Activated CD4-positive, CD25-positive, alpha-beta regulatory T cell (primary cell): ENCODE data around the gene CLCN7.
"Not testable (repeated sequence)": the region's sequence is repeated elsewhere in the genome, so short reads cannot be mapped to it uniquely, and the experiment has no call there.

Source experiments
- DNase-seq, 4 experiments: peaks; one replicate each; lab custom pipeline; 2025; lab: John Stamatoyannopoulos, UW

The CLCN7 gene

GRCh38 chr16:1487395-1488053 is 12.7 kb upstream of the CLCN7 start:
- no peak for DNase-seq

- DNase-seq, result no peak
These were observed 11.9 kb upstream of the CLCN7 start for GRCh38 chr16:1486551-1487390.

DNA sequence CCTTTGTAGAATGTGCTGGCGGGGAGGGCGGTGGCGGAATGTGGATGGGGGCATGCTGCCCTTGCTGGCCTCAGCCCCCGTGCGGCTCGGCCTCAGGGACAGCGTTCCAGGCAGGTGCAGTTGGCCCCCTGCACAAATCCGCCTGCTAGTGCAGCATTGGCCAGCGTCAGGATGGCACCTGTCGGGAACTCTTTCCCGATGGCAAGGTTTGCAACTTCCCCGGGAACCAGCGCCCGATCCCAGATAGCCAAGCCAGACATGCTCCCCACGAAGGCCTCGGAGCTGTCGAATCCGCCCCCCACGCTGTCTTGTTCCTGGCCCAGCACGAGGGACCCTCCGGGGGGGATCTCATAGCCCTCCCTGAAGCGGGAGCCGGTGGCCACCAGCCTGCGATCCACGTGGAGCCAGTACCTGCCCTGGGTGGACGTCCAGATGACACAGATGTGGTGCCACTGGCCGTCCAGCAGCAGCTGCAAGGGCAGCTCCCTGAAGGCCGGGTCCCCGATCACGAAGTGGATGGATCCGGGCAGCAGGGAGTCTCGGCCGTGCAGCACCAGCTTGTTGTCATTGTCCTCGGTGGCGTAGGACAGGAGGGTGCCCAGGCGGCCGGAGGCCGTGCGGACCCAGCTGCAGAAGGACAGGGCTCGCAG is 11.1 kb upstream of the CLCN7 start:
- DNase-seq, result no peak

DNA sequence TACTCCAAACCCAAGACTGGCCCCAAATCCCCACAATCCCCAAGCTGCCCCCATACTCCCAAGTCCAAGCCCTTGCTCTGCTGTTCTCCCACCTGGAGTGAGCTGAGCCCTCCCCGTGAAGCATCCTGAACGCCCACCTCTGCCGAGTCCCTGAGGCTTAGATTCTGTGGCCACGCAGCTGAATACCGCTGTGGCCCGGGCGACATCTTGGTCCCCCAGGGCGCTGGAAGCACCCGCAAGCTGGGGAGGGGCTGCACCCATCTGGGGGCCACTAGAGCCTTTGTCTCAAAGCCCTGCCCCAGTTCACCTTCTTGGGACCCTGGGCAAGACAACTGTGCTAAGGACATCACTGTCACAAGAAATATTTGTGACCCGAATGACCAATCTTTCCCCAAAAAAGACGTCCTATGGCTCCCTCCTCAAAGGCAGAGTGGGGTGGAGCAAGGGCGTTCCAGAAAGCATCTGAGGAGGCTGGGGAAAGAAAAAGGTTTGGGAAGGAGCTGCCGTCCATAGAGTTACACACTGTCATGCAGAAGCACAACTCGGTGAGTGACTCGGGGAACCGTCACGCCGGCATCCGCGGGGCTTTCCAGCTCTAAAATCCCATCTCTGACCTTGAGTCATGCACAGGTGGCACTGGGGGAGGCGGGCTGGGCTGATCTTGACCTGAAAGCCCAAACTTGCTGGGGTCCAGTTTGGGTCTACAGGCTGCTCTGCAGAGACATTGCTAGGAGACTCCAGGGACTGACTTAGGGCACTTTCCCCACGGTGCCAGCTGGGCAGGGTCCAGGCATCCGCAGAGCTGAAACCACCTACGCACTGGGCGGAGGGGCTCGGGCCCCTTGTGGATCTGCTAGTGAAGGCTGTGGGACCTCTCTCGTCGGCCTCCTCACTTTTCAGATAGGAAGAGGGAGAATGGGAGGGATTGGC is 7.3 kb upstream of the CLCN7 start:
- DNase-seq, result no peak

- DNase-seq, result not testable (repeated sequence)
These were observed 4.1 kb upstream of the CLCN7 start for GRCh38 chr16:1478937-1479336.

DNA sequence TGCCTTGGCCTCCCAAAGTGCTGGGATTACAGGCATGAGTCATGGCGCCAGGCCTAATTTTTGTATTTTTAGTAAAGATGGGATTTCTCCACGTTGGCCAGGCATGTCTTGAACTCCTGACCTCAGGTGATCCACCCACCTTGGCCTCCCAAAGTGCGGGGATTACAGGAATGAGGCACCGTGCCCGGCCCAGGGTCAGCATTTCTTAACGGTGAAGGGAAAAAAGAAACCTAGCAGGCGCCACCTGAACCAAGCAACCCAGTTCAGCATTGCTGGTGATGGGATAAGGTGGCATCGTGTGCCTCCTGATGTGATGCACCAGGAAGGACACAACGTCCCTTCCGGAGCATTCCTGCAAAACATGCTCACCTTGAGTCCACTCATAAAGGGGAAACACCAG is 2.2 kb upstream of the CLCN7 start:
- DNase-seq, result no peak

DNA sequence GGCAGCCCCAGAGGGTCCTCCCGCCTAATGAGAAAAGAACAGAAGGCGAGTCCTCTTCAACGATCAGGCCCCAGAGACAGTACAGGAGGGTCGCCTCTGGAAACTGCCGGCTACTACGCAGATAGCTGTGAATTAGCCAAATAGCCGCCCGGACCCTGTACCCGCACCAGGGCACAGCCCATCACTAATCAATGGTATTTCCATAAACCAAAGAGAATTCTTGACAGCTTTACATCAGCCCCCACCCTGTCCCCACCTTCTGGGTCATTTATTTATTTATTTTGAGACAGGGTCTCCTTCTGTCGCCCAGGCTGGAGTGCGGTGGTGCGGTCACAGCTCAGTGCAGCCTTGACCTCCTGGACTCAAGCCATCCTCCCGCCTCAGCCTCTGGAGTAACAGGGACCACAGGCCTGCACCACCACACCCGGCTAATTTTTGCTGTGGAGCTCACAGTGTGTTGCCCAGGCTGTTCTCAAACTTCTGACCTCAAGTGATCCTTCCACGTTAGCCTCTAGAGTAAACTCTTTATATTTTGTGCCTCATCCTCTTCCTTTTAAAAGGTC is 805 bp upstream of the CLCN7 start:
- no peak for DNase-seq

DNA sequence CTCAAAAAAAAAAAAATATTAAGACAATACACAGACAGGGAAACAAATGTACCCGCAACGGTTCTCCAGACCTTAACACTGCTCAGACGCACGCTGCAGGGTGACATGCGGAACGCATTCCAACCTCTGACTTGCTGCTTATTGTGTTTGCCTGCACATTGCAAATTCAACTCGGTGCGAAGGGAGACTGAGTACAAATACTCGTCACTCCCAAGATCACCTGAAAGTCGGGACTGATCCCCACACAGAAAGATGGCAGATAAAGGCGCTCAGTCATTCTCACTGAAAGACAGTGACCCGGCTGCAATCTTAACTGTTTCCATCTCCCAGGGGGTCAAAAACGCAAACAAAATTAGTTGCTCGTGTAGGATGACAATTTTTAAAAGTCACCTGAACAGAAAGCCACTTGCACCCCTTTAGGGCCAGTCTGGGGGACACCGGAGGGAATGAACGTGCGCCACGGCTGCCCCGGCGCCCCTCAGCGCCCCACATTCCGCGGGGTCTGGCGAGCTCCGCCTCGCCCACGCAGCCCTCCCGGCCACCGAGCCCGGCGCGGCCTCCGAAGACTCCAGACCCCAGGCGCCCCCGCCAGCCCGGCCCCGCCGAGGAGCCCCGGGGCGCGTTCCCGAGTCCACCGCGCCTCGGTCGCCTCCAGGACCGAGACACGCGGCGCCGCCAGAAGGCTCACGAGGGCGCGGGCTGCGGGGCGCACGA is 589 bp downstream of the CLCN7 start:
- no peak for DNase-seq

DNA sequence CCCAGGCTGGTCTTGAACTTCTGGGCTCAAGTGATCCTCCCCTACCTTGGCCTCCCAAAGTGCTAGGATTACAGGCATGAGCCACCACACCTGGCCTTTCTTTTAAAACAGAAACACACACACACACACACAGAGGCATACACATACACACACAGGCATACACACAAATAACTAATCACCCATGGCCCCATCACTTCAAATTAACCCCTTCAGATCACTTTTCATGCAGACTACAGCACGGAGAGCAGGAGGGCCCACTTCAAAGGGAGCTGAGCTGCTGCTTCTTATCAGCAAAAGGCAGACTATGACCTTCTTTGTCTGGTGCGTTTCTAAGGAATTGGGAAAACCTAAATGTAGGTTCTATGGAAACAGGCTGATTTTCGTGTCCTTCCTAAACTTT is 1.9 kb downstream of the CLCN7 start:
- no peak for DNase-seq

GRCh38 chr16:1471569-1472194 is 3.1 kb downstream of the CLCN7 start:
- DNase-seq, result no peak

- no peak for DNase-seq
These were observed 4.2 kb downstream of the CLCN7 start for GRCh38 chr16:1470481-1471251.

- no peak for DNase-seq
These were observed 5.1 kb downstream of the CLCN7 start for GRCh38 chr16:1469693-1470201.

GRCh38 chr16:1469141-1469540 is 5.7 kb downstream of the CLCN7 start:
- DNase-seq, result not testable (repeated sequence)

- DNase-seq, result no peak
These were observed 6.4 kb downstream of the CLCN7 start for GRCh38 chr16:1468426-1468810.

DNA sequence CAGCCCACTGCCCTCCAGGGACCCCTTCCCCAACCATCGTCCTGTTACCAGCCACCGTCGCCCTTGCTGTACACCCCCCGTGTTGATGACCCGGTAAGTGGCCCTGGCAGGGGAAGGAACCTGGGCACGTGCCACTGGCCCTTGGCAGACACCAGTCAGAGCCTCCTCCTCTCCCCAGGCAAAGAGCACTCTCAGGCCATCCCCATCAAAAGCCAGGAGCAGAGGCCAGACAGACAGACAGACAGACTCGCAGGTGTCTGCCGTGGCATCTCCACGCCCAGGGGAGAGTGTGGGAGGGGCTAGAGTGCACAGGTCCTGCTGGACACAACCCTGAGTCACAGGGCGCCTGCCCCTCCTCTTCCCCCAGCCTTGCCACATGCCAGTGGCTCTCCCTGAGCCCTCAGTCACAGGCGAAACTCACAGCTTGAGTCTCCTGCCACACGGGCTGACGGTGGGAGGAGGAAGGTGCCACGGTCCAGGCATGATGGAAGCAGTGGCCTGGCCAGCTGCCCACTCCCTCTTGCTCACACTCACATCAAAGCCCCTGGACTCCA is 7.8 kb downstream of the CLCN7 start:
- DNase-seq, result no peak

- DNase-seq, result no peak
These were observed 8.8 kb downstream of the CLCN7 start for GRCh38 chr16:1466054-1466453.

- no peak for DNase-seq
These were observed 9.3 kb downstream of the CLCN7 start for GRCh38 chr16:1465567-1465915.

DNA sequence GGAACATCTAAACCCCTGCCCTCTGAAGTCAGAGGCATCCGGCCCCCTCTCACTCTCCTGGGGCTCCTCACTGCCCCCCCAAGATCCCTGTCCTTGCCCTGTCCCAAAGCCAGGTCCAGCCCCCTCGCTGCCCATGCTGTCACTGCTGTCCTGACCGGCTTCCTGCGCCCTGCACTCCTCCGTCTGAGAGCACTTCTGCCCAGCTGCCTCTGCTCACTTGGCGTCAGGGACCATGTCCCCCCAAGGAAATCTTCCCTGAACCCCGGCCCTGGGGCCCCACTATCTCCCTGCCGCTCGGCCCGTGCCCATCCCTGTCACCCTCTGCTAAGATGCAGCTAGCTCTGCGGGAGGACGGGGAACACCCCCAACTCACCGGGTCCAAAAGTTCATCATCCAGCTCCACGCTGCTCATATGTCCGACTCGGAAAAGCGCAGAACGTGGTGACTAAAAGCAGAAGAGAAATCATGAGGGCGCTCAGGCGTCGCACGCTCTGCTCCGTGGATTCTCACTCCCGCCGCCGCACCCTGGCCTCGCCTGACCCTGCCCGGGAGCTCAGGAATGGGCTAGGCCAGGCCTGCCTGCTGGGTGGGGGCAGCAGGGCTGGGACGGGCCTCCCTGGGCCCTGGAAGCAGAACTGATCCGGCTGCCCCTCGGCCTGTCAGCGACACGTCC is 9.8 kb downstream of the CLCN7 start:
- no peak for DNase-seq
